GM12892 (cell line): Measurements from ENCODE around the gene EMC8.

Experiments used
- POLR2A ChIP-seq: IDR thresholded peaks from 2 replicates; pipeline ENCODE4 v1.6.1; 2011; ENCODE audit warnings: low read depth, low read length, control low read depth
- POLR2AphosphoS5 ChIP-seq: IDR thresholded peaks from 2 replicates; pipeline ENCODE4 v1.6.1; 2011; ENCODE audit warnings: low read depth, low read length, control low read depth
- TAF1 ChIP-seq: IDR thresholded peaks from 2 replicates; pipeline ENCODE4 v1.6.1; 2011; ENCODE audit warnings: low read depth, mild to moderate bottlenecking, control low read depth, low read length, borderline replicate concordance

- no peak for TF ChIP-seq POLR2AphosphoS5
- TF ChIP-seq POLR2A: no peak
- TF ChIP-seq TAF1: no peak
These were observed 22.8 kb upstream of the EMC8 start for GRCh38 chr16:85822145-85822544.
